Uterus (tissue), 2 donors: ENCODE measurements around the gene DMAC1.

Experiments used
- CTCF ChIP-seq, 4 experiments: fragments of 200-600 bp in 2 of 4; fragments of 450-650 bp in 2 of 4; sonication (generic) in 2 of 4; IDR thresholded peaks; one replicate each; pipeline ENCODE4 v1.5.1; 2016 to 2019; ENCODE audit warnings: antibody characterized with exemption in 4 of 4, mild to moderate bottlenecking in 2 of 4, moderate library complexity in 1 of 4
- POLR2A ChIP-seq, 2 donors: fragments of 450-650 bp; IDR thresholded peaks; one replicate each; pipeline ENCODE4 v1.6.1; 2016; ENCODE audit warnings: antibody characterized with exemption in 2 of 2, mild to moderate bottlenecking in 1 of 2, moderate library complexity in 1 of 2

GRCh38 chr9:7828334-7828733 lies 28.8 kb upstream of the DMAC1 start:
- TF ChIP-seq CTCF (IDR thresholded peaks at IDR 0.05) (no peak), POLR2A (IDR thresholded peaks at IDR 0.05) (no peak)
